Panc1 (cell line): Measurements from ENCODE around the gene ZIM2.

Source experiments
- POLR2AphosphoS5 ChIP-seq: IDR thresholded peaks from 2 replicates; pipeline ENCODE4 v1.6.1; 2012; ENCODE audit warnings: mild to moderate bottlenecking, low read depth, low read length, moderate library complexity
- SIN3A ChIP-seq: IDR thresholded peaks from 2 replicates; pipeline ENCODE4 v1.6.1; 2012; ENCODE audit warnings: low read depth, mild to moderate bottlenecking, low read length, moderate library complexity, borderline replicate concordance; ENCODE audit not compliant: insufficient read depth
- TCF7L2 ChIP-seq: IDR thresholded peaks from 2 replicates; pipeline ENCODE4 v1.6.1; 2011; ENCODE audit warnings: mild to moderate bottlenecking, low read depth, low read length, inconsistent platforms
- TF ChIP-seq, protein P1 (sequence below): fragments of 450-650 bp; IDR thresholded peaks from 2 replicates; pipeline ENCODE4 v1.5.1; 2017; ENCODE audit warnings: mild to moderate bottlenecking

DNA sequence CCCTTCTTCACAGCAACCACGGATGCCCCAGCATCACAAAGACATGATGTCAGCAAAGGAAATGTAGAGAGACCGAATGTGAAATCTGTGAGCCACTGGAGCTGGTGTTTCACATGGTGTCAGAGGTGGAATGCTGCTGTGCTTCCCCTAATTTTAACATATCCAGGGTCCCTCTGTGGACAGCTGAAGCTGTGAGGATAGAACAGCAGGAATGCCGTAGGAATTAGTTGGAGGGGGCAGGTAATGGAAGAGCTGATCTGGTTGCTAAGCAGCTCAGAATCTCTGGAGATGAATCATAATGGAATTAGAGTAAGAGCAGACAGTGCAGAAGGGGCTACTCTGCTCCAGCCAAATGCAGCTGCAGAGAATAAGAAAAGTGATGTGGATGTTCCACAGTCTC is 100.0 kb downstream of the ZIM2 start:
- TF ChIP-seq, protein P1, sequence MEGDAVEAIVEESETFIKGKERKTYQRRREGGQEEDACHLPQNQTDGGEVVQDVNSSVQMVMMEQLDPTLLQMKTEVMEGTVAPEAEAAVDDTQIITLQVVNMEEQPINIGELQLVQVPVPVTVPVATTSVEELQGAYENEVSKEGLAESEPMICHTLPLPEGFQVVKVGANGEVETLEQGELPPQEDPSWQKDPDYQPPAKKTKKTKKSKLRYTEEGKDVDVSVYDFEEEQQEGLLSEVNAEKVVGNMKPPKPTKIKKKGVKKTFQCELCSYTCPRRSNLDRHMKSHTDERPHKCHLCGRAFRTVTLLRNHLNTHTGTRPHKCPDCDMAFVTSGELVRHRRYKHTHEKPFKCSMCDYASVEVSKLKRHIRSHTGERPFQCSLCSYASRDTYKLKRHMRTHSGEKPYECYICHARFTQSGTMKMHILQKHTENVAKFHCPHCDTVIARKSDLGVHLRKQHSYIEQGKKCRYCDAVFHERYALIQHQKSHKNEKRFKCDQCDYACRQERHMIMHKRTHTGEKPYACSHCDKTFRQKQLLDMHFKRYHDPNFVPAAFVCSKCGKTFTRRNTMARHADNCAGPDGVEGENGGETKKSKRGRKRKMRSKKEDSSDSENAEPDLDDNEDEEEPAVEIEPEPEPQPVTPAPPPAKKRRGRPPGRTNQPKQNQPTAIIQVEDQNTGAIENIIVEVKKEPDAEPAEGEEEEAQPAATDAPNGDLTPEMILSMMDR: no peak
- no peak for TF ChIP-seq SIN3A
- no peak for TF ChIP-seq POLR2AphosphoS5
- no peak for TF ChIP-seq TCF7L2
